SK-N-SH treated with all-trans-retinoic acid at 6 μM for 48 hours (cell line): ENCODE measurements around the gene VAC14.

ENCODE experiments used
- ATAC-seq: fragments of 200-7000 bp; cut with Tn5 transposase; 3 replicates; pipeline ENCODE4 v1.9.1; 2020; ENCODE audit warnings: mild to moderate bottlenecking, moderate library complexity
- ARNTL ChIP-seq: fragments of 450-650 bp; formaldehyde crosslinking; IDR thresholded peaks from 2 replicates; pipeline ENCODE4 v1.5.0; 2020; ENCODE audit warnings: low read depth, mild to moderate bottlenecking, moderate library complexity, borderline replicate concordance
- BACH2 ChIP-seq: fragments of 250-450 bp; sonication (Bioruptor Pico); IDR thresholded peaks from 2 replicates; pipeline ENCODE4 v1.9.0; 2021; ENCODE audit warnings: mild to moderate bottlenecking, borderline replicate concordance
- CSDC2 ChIP-seq: fragments of 250-450 bp; sonication (Bioruptor Pico); IDR thresholded peaks from 2 replicates; pipeline ENCODE4 v1.5.0; 2020; ENCODE audit warnings: mild to moderate bottlenecking, moderate library complexity
- ESRRG ChIP-seq: fragments of 250-450 bp; sonication (Bioruptor Pico); IDR thresholded peaks from 2 replicates; pipeline ENCODE4 v1.6.1; 2021; ENCODE audit warnings: mild to moderate bottlenecking
- GLIS3 ChIP-seq: fragments of 250-450 bp; sonication (Bioruptor Pico); IDR thresholded peaks from 2 replicates; pipeline ENCODE4 v1.5.0; 2020; ENCODE audit warnings: mild to moderate bottlenecking, moderate library complexity
- ISL1 ChIP-seq: fragments of 250-450 bp; sonication (Bioruptor Pico); IDR thresholded peaks from 2 replicates; pipeline ENCODE4 v2.1.2; 2022; ENCODE audit warnings: mild to moderate bottlenecking, moderate library complexity
- OSR1 ChIP-seq: fragments of 250-450 bp; sonication (Bioruptor Pico); IDR thresholded peaks from 2 replicates; pipeline ENCODE4 v1.8.0; 2022; ENCODE audit warnings: moderate library complexity, mild to moderate bottlenecking, inconsistent platforms
- PPARA ChIP-seq: fragments of 250-450 bp; sonication (Bioruptor Pico); IDR thresholded peaks from 2 replicates; pipeline ENCODE4 v1.5.0; 2020; ENCODE audit warnings: mild to moderate bottlenecking, borderline replicate concordance
- RARB ChIP-seq: fragments of 250-450 bp; sonication (Bioruptor Pico); IDR thresholded peaks from 2 replicates; pipeline ENCODE4 v1.8.0; 2021; ENCODE audit warnings: mild to moderate bottlenecking, moderate library complexity
- SNAI2 ChIP-seq: fragments of 250-450 bp; sonication (Bioruptor Pico); IDR thresholded peaks from 2 replicates; pipeline ENCODE4 v1.5.0; 2020; ENCODE audit warnings: mild to moderate bottlenecking, moderate library complexity
- TCF4 ChIP-seq: fragments of 250-450 bp; sonication (Bioruptor Pico); IDR thresholded peaks from 2 replicates; pipeline ENCODE4 v1.8.0; 2021; ENCODE audit warnings: mild to moderate bottlenecking, moderate library complexity, borderline replicate concordance
- TOX ChIP-seq: fragments of 250-450 bp; sonication (Bioruptor Pico); IDR thresholded peaks from 2 replicates; pipeline ENCODE4 v1.8.0; 2021; ENCODE audit warnings: mild to moderate bottlenecking, moderate library complexity, borderline replicate concordance
- TSHZ2 ChIP-seq: fragments of 250-450 bp; sonication (Bioruptor Pico); IDR thresholded peaks from 2 replicates; pipeline ENCODE4 v1.5.0; 2020; ENCODE audit warnings: mild to moderate bottlenecking, moderate library complexity
- ZC3H10 ChIP-seq: fragments of 250-450 bp; sonication (Bioruptor Pico); IDR thresholded peaks from 2 replicates; pipeline ENCODE4 v1.5.1; 2021; ENCODE audit warnings: mild to moderate bottlenecking, moderate library complexity
- ZFP3 ChIP-seq: fragments of 250-450 bp; sonication (Bioruptor Pico); IDR thresholded peaks from 2 replicates; pipeline ENCODE4 v1.5.0; 2020; ENCODE audit warnings: mild to moderate bottlenecking, moderate library complexity
- ZFP30 ChIP-seq: fragments of 450-650 bp; formaldehyde crosslinking; IDR thresholded peaks from 2 replicates; pipeline ENCODE4 v1.5.0; 2022; ENCODE audit warnings: mild to moderate bottlenecking, moderate library complexity
- ZNF565 ChIP-seq: fragments of 450-650 bp; formaldehyde crosslinking; conservative IDR thresholded peaks from 2 replicates; pipeline ENCODE4 v1.5.0; 2020; ENCODE audit warnings: low read depth, mild to moderate bottlenecking, moderate library complexity
- ZNF70 ChIP-seq: fragments of 450-650 bp; formaldehyde crosslinking; IDR thresholded peaks from 2 replicates; pipeline ENCODE4 v1.5.0; 2020; ENCODE audit warnings: mild to moderate bottlenecking, moderate library complexity
- ZNF8 ChIP-seq: fragments of 450-650 bp; formaldehyde crosslinking; IDR thresholded peaks from 2 replicates; pipeline ENCODE4 v1.5.0; 2020; ENCODE audit warnings: mild to moderate bottlenecking, moderate library complexity
- TF ChIP-seq, protein P1 (sequence below): fragments of 250-450 bp; sonication (Bioruptor Pico); IDR thresholded peaks from 2 replicates; pipeline ENCODE4 v1.5.1; 2020; ENCODE audit warnings: low read depth, mild to moderate bottlenecking, moderate library complexity
- TF ChIP-seq, protein P2 (sequence below): fragments of 250-450 bp; sonication (Bioruptor Pico); IDR thresholded peaks from 2 replicates; pipeline ENCODE4 v1.5.1; 2021; ENCODE audit warnings: mild to moderate bottlenecking, moderate library complexity
- TF ChIP-seq, protein P3 (sequence below): fragments of 250-450 bp; sonication (Bioruptor Pico); IDR thresholded peaks from 2 replicates; pipeline ENCODE4 v1.8.0; 2021; ENCODE audit warnings: low read depth, mild to moderate bottlenecking, moderate library complexity, borderline replicate concordance
- TF ChIP-seq, protein P4 (sequence below): fragments of 250-450 bp; sonication (Bioruptor Pico); IDR thresholded peaks from 2 replicates; pipeline ENCODE4 v1.8.0; 2020; ENCODE audit warnings: mild to moderate bottlenecking, moderate library complexity, borderline replicate concordance

VAC14 gene

GRCh38 chr16:70800311-70800710, 647 bp downstream of the VAC14 start:
- TF ChIP-seq TCF4 (CRISPR knock-in tag): no peak
- TF ChIP-seq ESRRG: no peak
- no peak for TF ChIP-seq ZFP30
- TF ChIP-seq SNAI2 (CRISPR knock-in tag): no peak
- TF ChIP-seq, protein P1, sequence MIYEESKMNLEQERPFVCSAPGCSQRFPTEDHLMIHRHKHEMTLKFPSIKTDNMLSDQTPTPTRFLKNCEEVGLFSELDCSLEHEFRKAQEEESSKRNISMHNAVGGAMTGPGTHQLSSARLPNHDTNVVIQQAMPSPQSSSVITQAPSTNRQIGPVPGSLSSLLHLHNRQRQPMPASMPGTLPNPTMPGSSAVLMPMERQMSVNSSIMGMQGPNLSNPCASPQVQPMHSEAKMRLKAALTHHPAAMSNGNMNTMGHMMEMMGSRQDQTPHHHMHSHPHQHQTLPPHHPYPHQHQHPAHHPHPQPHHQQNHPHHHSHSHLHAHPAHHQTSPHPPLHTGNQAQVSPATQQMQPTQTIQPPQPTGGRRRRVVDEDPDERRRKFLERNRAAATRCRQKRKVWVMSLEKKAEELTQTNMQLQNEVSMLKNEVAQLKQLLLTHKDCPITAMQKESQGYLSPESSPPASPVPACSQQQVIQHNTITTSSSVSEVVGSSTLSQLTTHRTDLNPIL: no peak
- TF ChIP-seq ZNF8: no peak
- TF ChIP-seq ZNF565 (CRISPR knock-in tag): no peak
- TF ChIP-seq, protein P2, sequence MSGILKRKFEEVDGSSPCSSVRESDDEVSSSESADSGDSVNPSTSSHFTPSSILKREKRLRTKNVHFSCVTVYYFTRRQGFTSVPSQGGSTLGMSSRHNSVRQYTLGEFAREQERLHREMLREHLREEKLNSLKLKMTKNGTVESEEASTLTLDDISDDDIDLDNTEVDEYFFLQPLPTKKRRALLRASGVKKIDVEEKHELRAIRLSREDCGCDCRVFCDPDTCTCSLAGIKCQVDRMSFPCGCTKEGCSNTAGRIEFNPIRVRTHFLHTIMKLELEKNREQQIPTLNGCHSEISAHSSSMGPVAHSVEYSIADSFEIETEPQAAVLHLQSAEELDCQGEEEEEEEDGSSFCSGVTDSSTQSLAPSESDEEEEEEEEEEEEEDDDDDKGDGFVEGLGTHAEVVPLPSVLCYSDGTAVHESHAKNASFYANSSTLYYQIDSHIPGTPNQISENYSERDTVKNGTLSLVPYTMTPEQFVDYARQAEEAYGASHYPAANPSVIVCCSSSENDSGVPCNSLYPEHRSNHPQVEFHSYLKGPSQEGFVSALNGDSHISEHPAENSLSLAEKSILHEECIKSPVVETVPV: no peak
- TF ChIP-seq TOX (CRISPR knock-in tag): no peak
- TF ChIP-seq TSHZ2 (CRISPR knock-in tag): no peak
- TF ChIP-seq ZC3H10 (CRISPR knock-in tag): no peak
- no peak for TF ChIP-seq GLIS3 (CRISPR knock-in tag)
- no peak for TF ChIP-seq PPARA (CRISPR knock-in tag)
- TF ChIP-seq, all 23 proteins: peak for 0

DNA sequence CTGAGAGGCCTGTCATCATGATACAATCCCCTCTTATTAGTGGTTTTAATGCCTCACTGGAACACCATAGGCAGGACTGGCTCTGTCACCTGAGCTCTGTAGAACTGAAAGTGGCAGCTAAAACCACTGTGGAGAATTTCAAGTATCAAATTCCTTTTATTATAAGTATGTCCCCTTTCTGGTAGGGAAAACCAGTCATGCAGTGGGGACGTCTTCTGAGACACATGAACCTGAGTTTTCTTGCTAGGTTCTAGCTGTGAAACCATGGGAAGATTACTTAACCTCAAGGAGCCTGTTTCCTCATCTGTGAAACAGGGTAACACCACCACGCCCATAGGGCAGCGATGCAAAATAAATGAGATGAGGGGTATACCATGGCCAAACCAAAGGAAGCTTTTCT, 4.7 kb downstream of the VAC14 start:
- TF ChIP-seq ZFP30 (no peak), TOX (CRISPR knock-in tag) (no peak), ZNF70 (no peak), ZNF8 (no peak), RARB (CRISPR knock-in tag) (no peak), CSDC2 (CRISPR knock-in tag) (no peak), BACH2 (CRISPR knock-in tag) (no peak), ZNF565 (CRISPR knock-in tag) (no peak), ISL1 (CRISPR knock-in tag) (no peak), ZFP3 (no peak), PPARA (CRISPR knock-in tag) (no peak), ARNTL (CRISPR knock-in tag) (no peak), ESRRG (no peak), TSHZ2 (CRISPR knock-in tag) (no peak), OSR1 (CRISPR knock-in tag) (no peak)
- TF ChIP-seq, protein P1: no peak
- TF ChIP-seq, protein P3, sequence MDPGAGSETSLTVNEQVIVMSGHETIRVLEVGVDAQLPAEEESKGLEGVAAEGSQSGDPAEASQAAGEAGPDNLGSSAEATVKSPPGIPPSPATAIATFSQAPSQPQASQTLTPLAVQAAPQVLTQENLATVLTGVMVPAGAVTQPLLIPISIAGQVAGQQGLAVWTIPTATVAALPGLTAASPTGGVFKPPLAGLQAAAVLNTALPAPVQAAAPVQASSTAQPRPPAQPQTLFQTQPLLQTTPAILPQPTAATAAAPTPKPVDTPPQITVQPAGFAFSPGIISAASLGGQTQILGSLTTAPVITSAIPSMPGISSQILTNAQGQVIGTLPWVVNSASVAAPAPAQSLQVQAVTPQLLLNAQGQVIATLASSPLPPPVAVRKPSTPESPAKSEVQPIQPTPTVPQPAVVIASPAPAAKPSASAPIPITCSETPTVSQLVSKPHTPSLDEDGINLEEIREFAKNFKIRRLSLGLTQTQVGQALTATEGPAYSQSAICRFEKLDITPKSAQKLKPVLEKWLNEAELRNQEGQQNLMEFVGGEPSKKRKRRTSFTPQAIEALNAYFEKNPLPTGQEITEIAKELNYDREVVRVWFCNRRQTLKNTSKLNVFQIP (CRISPR knock-in tag): no peak
- TF ChIP-seq, protein P4, sequence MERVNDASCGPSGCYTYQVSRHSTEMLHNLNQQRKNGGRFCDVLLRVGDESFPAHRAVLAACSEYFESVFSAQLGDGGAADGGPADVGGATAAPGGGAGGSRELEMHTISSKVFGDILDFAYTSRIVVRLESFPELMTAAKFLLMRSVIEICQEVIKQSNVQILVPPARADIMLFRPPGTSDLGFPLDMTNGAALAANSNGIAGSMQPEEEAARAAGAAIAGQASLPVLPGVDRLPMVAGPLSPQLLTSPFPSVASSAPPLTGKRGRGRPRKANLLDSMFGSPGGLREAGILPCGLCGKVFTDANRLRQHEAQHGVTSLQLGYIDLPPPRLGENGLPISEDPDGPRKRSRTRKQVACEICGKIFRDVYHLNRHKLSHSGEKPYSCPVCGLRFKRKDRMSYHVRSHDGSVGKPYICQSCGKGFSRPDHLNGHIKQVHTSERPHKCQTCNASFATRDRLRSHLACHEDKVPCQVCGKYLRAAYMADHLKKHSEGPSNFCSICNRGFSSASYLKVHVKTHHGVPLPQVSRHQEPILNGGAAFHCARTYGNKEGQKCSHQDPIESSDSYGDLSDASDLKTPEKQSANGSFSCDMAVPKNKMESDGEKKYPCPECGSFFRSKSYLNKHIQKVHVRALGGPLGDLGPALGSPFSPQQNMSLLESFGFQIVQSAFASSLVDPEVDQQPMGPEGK (CRISPR knock-in tag): no peak
- ATAC-seq: no peak

More at GRCh38 chr16:70800311-70800710, 647 bp downstream of the VAC14 start:
- ATAC-seq: no peak; the same call in 2 of the 3 replicates
